Activated CD4-positive, alpha-beta T cell treated with anti-CD3 and anti-CD28 coated beads for 24 hours (primary cell): ENCODE results near the gene DPP6.

ENCODE experiments used
- DNase-seq, 2 donors: peaks; one replicate each; pipeline ENCODE4 v3.0.0-alpha.2; 2020; ENCODE audit warnings: low read depth in 2 of 2

DPP6 gene

GRCh38 chr7:154767821-154768415 is 715.7 kb downstream of the DPP6 start:
- no peak for DNase-seq

- no peak for DNase-seq
These were observed 716.8 kb downstream of the DPP6 start for GRCh38 chr7:154769001-154769400.

- no peak for DNase-seq
These were observed 717.3 kb downstream of the DPP6 start for GRCh38 chr7:154769527-154769926.

- no peak for DNase-seq
These were observed 718.2 kb downstream of the DPP6 start for GRCh38 chr7:154770361-154770760.

- no peak for DNase-seq
These were observed 718.8 kb downstream of the DPP6 start for GRCh38 chr7:154770962-154771361.

- DNase-seq, result no peak
These were observed 722.2 kb downstream of the DPP6 start for GRCh38 chr7:154774303-154774969.

- DNase-seq, result no peak
These were observed 723.5 kb downstream of the DPP6 start for GRCh38 chr7:154775681-154776080.

- no peak for DNase-seq
These were observed 724.2 kb downstream of the DPP6 start for GRCh38 chr7:154776350-154776749.

- DNase-seq, result no peak
These were observed 724.8 kb downstream of the DPP6 start for GRCh38 chr7:154777023-154777422.

- DNase-seq, result no peak
These were observed 725.3 kb downstream of the DPP6 start for GRCh38 chr7:154777489-154777888.

- DNase-seq, result no peak
These were observed 725.7 kb downstream of the DPP6 start for GRCh38 chr7:154777908-154778307.

- DNase-seq, result no peak
These were observed 729.4 kb downstream of the DPP6 start for GRCh38 chr7:154781369-154782303.

GRCh38 chr7:154783281-154783909 is 731.2 kb downstream of the DPP6 start:
- no peak for DNase-seq

GRCh38 chr7:154785898-154786297 is 733.7 kb downstream of the DPP6 start:
- DNase-seq, result no peak

GRCh38 chr7:154789404-154789803 is 737.2 kb downstream of the DPP6 start:
- no peak for DNase-seq

- no peak for DNase-seq
These were observed 739.4 kb downstream of the DPP6 start for GRCh38 chr7:154791611-154792010.

GRCh38 chr7:154792436-154793055 is 740.3 kb downstream of the DPP6 start:
- DNase-seq, result no peak

- DNase-seq, result peak in 1 of 2 donors; percentile 8
These were observed 742.1 kb downstream of the DPP6 start for GRCh38 chr7:154794147-154794780.

GRCh38 chr7:154795014-154795413 is 742.8 kb downstream of the DPP6 start:
- no peak for DNase-seq

GRCh38 chr7:154795437-154795836 is 743.2 kb downstream of the DPP6 start:
- no peak for DNase-seq

GRCh38 chr7:154804449-154804848 is 752.3 kb downstream of the DPP6 start:
- no peak for DNase-seq
